HG02970 (cell line): ENCODE results near the gene FGF2.
"Not testable (repeated sequence)": the region's sequence is repeated elsewhere in the genome, so short reads cannot be mapped to it uniquely, and the experiment has no call there.

Source experiments
- ATAC-seq: cut with Tn5 transposase; IDR thresholded peaks from one replicate; pipeline ENCODE4 v1.9.1; 2021; ENCODE audit warnings: mild to moderate bottlenecking, moderate library complexity, moderate number of reproducible peaks; ENCODE audit not compliant: unreplicated experiment, low FRiP score

Gene FGF2

GRCh38 chr4:122842984-122843531 lies 16.4 kb downstream of the FGF2 start:
- ATAC-seq, result no peak

GRCh38 chr4:122844391-122844790 lies 17.8 kb downstream of the FGF2 start:
- ATAC-seq, result not testable (repeated sequence)

- no peak for ATAC-seq
Measured at GRCh38 chr4:122845066-122845465, 18.4 kb downstream of the FGF2 start.

GRCh38 chr4:122845760-122846159 lies 19.1 kb downstream of the FGF2 start:
- ATAC-seq, result no peak

- no peak for ATAC-seq
Measured at GRCh38 chr4:122847931-122848330, 21.3 kb downstream of the FGF2 start.

GRCh38 chr4:122849789-122850188 lies 23.2 kb downstream of the FGF2 start:
- not testable (repeated sequence) for ATAC-seq

- no peak for ATAC-seq
Measured at GRCh38 chr4:122851568-122851967, 24.9 kb downstream of the FGF2 start.

- ATAC-seq, result no peak
Measured at GRCh38 chr4:122854447-122855352, 28.1 kb downstream of the FGF2 start.

- ATAC-seq, result no peak
Measured at GRCh38 chr4:122855353-122855890, 28.8 kb downstream of the FGF2 start.

GRCh38 chr4:122857160-122857559 lies 30.5 kb downstream of the FGF2 start:
- no peak for ATAC-seq

- no peak for ATAC-seq
Measured at GRCh38 chr4:122858705-122859104, 32.1 kb downstream of the FGF2 start.

GRCh38 chr4:122861172-122861943 lies 34.7 kb downstream of the FGF2 start:
- no peak for ATAC-seq

- no peak for ATAC-seq
Measured at GRCh38 chr4:122863639-122864038, 37.0 kb downstream of the FGF2 start.

GRCh38 chr4:122865425-122865824 lies 38.8 kb downstream of the FGF2 start:
- ATAC-seq, result no peak

GRCh38 chr4:122868235-122868634 lies 41.6 kb downstream of the FGF2 start:
- not testable (repeated sequence) for ATAC-seq

- ATAC-seq, result no peak
Measured at GRCh38 chr4:122873146-122873545, 46.5 kb downstream of the FGF2 start.

GRCh38 chr4:122873821-122874593 lies 47.4 kb downstream of the FGF2 start:
- ATAC-seq, result no peak

- no peak for ATAC-seq
Measured at GRCh38 chr4:122875949-122876348, 49.3 kb downstream of the FGF2 start.

GRCh38 chr4:122876456-122876855 lies 49.8 kb downstream of the FGF2 start:
- ATAC-seq, result no peak

GRCh38 chr4:122879001-122879400 lies 52.4 kb downstream of the FGF2 start:
- no peak for ATAC-seq
